ENCODE results near the gene ZBTB16. TPM values are rescaled to one million over a fixed set of nuclear protein-coding genes. Genes with fewer than 3 reads are reported as not detected.
"Not testable (repeated sequence)": the region's sequence is repeated elsewhere in the genome, so short reads cannot be mapped to it uniquely, and the experiment has no call there.

The ZBTB16 gene
- total and polyA plus RNA-seq, 8 donors: 3.4 to 55.6 (median 9.5) TPM

DNA sequence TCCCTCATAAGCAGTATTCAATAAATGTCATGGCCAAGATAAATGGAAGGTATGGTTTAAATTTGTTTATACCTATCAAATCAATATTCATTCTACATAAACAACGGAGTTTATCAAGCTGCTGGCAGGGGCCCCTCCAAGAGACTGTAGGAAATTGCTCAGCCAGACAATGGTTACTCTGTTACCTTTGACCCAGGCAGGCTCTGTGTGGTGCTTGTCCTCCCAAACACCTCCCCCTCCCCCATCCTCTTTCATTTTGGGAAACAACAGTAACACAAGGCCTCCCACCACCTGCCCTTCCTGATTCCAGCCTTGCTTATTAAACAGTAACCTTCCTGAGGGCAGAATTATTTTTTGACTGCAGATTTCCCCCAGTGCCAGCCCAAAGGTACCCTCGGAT, 10.5 kb upstream of the ZBTB16 start:
- Histone ChIP-seq H3K27ac (no peak overlapping the region), H3K4me1 (peaks cover 0 to 2% of the 10 kb centered on the region in 2 donors), H3K9me3 (no peaks in the 10 kb centered on the region), H3K36me3 (no peaks in the 10 kb centered on the region), H3K4me3 (no peak overlapping the region), H3K27me3 (no peaks in the 10 kb centered on the region)
- ATAC-seq (no peak), DNase-seq (no peak)
- TF ChIP-seq CTCF (IDR thresholded peaks at IDR 0.05): no peak
- intact Hi-C loops (cut with DNase I): no loop called here

GRCh38 chr11:114049766-114050165, 9.7 kb upstream of the ZBTB16 start:
- H3K27ac ChIP-seq; intact Hi-C loops (cut with DNase I); DNase-seq; ATAC-seq; H3K27me3 ChIP-seq; H3K9me3 ChIP-seq; H3K36me3 ChIP-seq; H3K4me1 ChIP-seq; H3K4me3 ChIP-seq: not testable (repeated sequence)

GRCh38 chr11:114050258-114050927, 9.1 kb upstream of the ZBTB16 start:
- DNase-seq (no peak), ATAC-seq (no peak)
- Histone ChIP-seq H3K4me3 (no peak overlapping the region), H3K9me3 (no peaks in the 10 kb centered on the region), H3K4me1 (peaks cover 0 to 2% of the 10 kb centered on the region in 2 donors), H3K27me3 (no peaks in the 10 kb centered on the region), H3K27ac (no peak overlapping the region), H3K36me3 (no peaks in the 10 kb centered on the region)
- intact Hi-C loops (cut with DNase I): no loop called here
- TF ChIP-seq CTCF (IDR thresholded peaks at IDR 0.05): no peak

DNA sequence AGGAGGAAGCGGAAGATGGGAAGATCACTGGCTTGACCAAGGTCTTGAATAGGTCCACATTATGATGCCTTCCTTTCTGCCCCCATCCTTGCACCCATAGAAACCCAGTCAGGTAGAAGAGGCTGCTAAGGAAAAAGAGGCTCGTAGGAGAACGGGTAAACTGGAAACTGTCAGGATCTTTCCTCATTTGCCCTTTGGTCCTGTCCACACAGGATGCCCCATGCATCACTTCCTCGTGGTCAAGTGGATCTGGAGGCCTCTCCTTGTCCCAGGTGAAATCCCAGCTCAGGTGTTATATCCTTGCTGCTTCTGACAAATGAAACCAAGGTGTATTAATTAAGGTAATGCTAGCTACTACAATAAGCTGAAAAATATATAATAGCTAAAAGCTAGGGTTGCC, 8.0 kb upstream of the ZBTB16 start:
- intact Hi-C loops (cut with DNase I): no loop called here
- Histone ChIP-seq H3K9me3 (no peaks in the 10 kb centered on the region), H3K4me3 (no peak overlapping the region), H3K36me3 (no peaks in the 10 kb centered on the region), H3K4me1 (peaks cover 0 to 2% of the 10 kb centered on the region in 2 donors), H3K27ac (no peak overlapping the region), H3K27me3 (no peaks in the 10 kb centered on the region)
- DNase-seq (no peak), ATAC-seq (no peak)
- TF ChIP-seq CTCF (IDR thresholded peaks at IDR 0.05): no peak

DNA sequence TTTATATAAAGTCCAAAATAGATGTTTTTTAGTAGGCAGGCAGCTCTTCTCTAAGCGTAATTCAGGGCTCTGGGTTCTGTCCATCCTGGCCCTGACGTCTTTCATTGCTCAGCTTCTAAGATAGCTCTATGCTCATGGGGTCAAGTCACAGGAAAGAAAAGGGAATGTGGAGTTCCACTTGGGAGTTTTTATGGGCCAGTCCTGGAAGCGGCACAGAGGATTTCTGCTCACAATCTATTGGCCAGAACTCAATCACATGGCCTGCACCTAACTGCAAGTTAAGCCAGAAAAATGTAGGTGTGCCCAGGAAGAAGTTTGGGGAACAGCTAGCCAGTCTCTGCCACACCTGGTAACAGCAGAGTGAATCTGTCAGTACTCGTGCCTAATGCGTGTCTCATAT, 7.4 kb upstream of the ZBTB16 start:
- ATAC-seq (no peak), DNase-seq (no peak)
- Histone ChIP-seq H3K36me3 (no peaks in the 10 kb centered on the region), H3K4me1 (peaks cover 0 to 4% of the 10 kb centered on the region in 2 donors), H3K27ac (no peak overlapping the region), H3K4me3 (no peak overlapping the region), H3K27me3 (peaks cover 0 to 1% of the 10 kb centered on the region in 2 donors), H3K9me3 (no peaks in the 10 kb centered on the region)
- intact Hi-C loops (cut with DNase I): no loop called here
- no peak for TF ChIP-seq CTCF (IDR thresholded peaks at IDR 0.05)

- Histone ChIP-seq H3K27ac (no peak overlapping the region), H3K4me3 (no peak overlapping the region), H3K9me3 (no peaks in the 10 kb centered on the region), H3K36me3 (no peaks in the 10 kb centered on the region), H3K4me1 (peaks cover 2 to 17% of the 10 kb centered on the region in 2 donors), H3K27me3 (peaks cover 0 to 14% of the 10 kb centered on the region in 2 donors)
- ATAC-seq: no peak
- no peak for DNase-seq
- TF ChIP-seq CTCF (IDR thresholded peaks at IDR 0.05): no peak
- intact Hi-C loops (cut with DNase I): no loop called here
These were observed 6.1 kb upstream of the ZBTB16 start for GRCh38 chr11:114053406-114053805.

Data from left lung (tissue), 10 donors.